Gastroesophageal sphincter (tissue), 3 donors: ENCODE results near the gene WDFY1.

ENCODE experiments used
- POLR2A ChIP-seq, 2 donors: fragments of 450-650 bp; IDR thresholded peaks; one replicate each; pipeline ENCODE4 v1.6.1; 2017; ENCODE audit warnings: antibody characterized with exemption in 2 of 2, mild to moderate bottlenecking in 2 of 2, moderate library complexity in 1 of 2
- TF ChIP-seq, protein P1 (sequence below), 4 experiments: fragments of 200-600 bp in 2 of 4; fragments of 450-650 bp in 2 of 4; sonication (generic) in 1 of 4; IDR thresholded peaks; one replicate each; pipeline ENCODE4 v1.5.1; 2017 to 2019; ENCODE audit warnings: antibody characterized with exemption in 4 of 4, mild to moderate bottlenecking in 2 of 4, moderate library complexity in 2 of 4

DNA sequence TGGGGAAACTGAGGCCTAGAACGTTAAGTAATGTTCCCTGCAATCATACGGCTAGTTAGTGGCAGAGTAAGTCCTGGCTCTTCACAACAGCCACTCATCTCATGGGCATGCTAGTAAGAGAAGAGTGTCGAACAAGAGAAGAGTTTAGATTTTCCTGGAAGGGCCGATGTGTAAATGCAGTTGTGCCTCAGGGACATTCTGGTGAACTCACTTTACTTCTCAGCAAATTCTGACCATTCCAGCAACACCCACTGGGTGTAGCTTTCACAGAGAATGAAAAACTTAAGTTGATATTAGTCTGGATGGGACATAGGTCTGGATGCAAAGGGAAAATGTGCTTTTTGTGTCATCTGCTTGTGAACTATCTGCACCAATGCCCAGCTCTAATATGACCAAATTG is 35.7 kb upstream of the WDFY1 start:
- TF ChIP-seq, protein P1, sequence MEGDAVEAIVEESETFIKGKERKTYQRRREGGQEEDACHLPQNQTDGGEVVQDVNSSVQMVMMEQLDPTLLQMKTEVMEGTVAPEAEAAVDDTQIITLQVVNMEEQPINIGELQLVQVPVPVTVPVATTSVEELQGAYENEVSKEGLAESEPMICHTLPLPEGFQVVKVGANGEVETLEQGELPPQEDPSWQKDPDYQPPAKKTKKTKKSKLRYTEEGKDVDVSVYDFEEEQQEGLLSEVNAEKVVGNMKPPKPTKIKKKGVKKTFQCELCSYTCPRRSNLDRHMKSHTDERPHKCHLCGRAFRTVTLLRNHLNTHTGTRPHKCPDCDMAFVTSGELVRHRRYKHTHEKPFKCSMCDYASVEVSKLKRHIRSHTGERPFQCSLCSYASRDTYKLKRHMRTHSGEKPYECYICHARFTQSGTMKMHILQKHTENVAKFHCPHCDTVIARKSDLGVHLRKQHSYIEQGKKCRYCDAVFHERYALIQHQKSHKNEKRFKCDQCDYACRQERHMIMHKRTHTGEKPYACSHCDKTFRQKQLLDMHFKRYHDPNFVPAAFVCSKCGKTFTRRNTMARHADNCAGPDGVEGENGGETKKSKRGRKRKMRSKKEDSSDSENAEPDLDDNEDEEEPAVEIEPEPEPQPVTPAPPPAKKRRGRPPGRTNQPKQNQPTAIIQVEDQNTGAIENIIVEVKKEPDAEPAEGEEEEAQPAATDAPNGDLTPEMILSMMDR (IDR thresholded peaks at IDR 0.05): no peak
- no peak for TF ChIP-seq POLR2A (IDR thresholded peaks at IDR 0.05)
